Mesendoderm (in vitro differentiated cells): ENCODE results near the gene PCSK7.
A peak's percentile ranks its signal among the peaks of the same experiment; 100 is the strongest.

Experiments
- DNase-seq: peaks from one replicate; pipeline ENCODE4 v3.0.0; 2013
- H2AK5ac ChIP-seq: 2 replicates; pipeline ENCODE4 v1.6.1; 2013; ENCODE audit warnings: low read length, inconsistent platforms
- H2BK120ac ChIP-seq: 2 replicates; pipeline ENCODE4 v1.6.1; 2013; ENCODE audit warnings: low read depth, mild to moderate bottlenecking, low read length, moderate library complexity, mixed read lengths
- H2BK15ac ChIP-seq: replicated peaks from 2 replicates; pipeline ENCODE4 v1.6.1; 2013; ENCODE audit warnings: low read depth, mild to moderate bottlenecking, moderate library complexity
- H2BK5ac ChIP-seq: 2 replicates; pipeline ENCODE4 v1.6.1; 2013; ENCODE audit warnings: low read length, inconsistent platforms
- H3K18ac ChIP-seq: 2 replicates; pipeline ENCODE4 v1.6.1; 2013; ENCODE audit warnings: mild to moderate bottlenecking, low read length, mixed read lengths
- H3K23ac ChIP-seq: one replicate; pipeline ENCODE4 v1.6.1; 2013; ENCODE audit warnings: low read length
- H3K27ac ChIP-seq: 2 replicates; pipeline ENCODE4 v1.5.1; 2013; ENCODE audit warnings: low read depth, mild to moderate bottlenecking, inconsistent platforms, low read length, moderate library complexity
- H3K27me3 ChIP-seq: 2 replicates; pipeline ENCODE4 v1.6.1; 2013; ENCODE audit warnings: low read length, control low read depth, mild to moderate bottlenecking, inconsistent platforms; ENCODE audit not compliant: insufficient read depth, poor library complexity
- H3K36me3 ChIP-seq: 2 replicates; pipeline ENCODE4 v1.6.1; 2013; ENCODE audit warnings: low read length, inconsistent platforms; ENCODE audit not compliant: control insufficient read depth, insufficient read depth
- H3K4ac ChIP-seq: one replicate; pipeline ENCODE4 v1.6.1; 2013; ENCODE audit warnings: low read depth, mild to moderate bottlenecking, low read length, moderate library complexity
- H3K4me1 ChIP-seq: 2 replicates; pipeline ENCODE4 v1.6.1; 2013; ENCODE audit warnings: low read depth, low read length, inconsistent platforms; ENCODE audit not compliant: control insufficient read depth
- H3K4me2 ChIP-seq: 2 replicates; pipeline ENCODE4 v1.6.1; 2013; ENCODE audit warnings: low read length
- H3K4me3 ChIP-seq: 2 replicates; pipeline ENCODE4 v1.5.1; 2013; ENCODE audit warnings: mild to moderate bottlenecking, low read length
- H3K56ac ChIP-seq: one replicate; pipeline ENCODE4 v1.6.1; 2013; ENCODE audit warnings: low read length
- H3K79me1 ChIP-seq: 2 replicates; pipeline ENCODE4 v1.6.1; 2013; ENCODE audit warnings: low read length, inconsistent platforms
- H3K79me2 ChIP-seq: 2 replicates; pipeline ENCODE4 v1.6.1; 2013; ENCODE audit warnings: mild to moderate bottlenecking, low read length; ENCODE audit not compliant: control insufficient read depth, insufficient read depth
- H3K9ac ChIP-seq: 2 replicates; pipeline ENCODE4 v1.6.1; 2013; ENCODE audit warnings: low read length, inconsistent platforms
- H4K5ac ChIP-seq: one replicate; pipeline ENCODE4 v1.6.1; 2013; ENCODE audit warnings: low read length
- H4K8ac ChIP-seq: one replicate; pipeline ENCODE4 v1.6.1; 2013; ENCODE audit warnings: low read depth, mild to moderate bottlenecking, control low read depth, low read length, moderate library complexity
- WGBS: extraction: QIAGEN DNeasy Blood & Tissue Kit; methylation state at CpG from one replicate; pipeline ENCODE4 v1.1.7; 2013; ENCODE audit warnings: low lambda C conversion rate, missing lambda C conversion rate; ENCODE audit not compliant: insufficient coverage; ENCODE audit errors: extremely low coverage; 5-methylcytosine and 5-hydroxymethylcytosine counted together

The PCSK7 gene

GRCh38 chr11:117172724-117173421, 59.0 kb downstream of the PCSK7 start:
- H3K79me1 ChIP-seq: peaks cover 1% of the 10 kb centered on the region
- no CpG with 5 or more reads among the region's 14 CpGs for WGBS
- H3K4me1 ChIP-seq: peaks cover 4% of the 10 kb centered on the region
- no peak for DNase-seq
- H2BK15ac ChIP-seq: no peak overlapping the region
- H2BK120ac ChIP-seq: no peak overlapping the region
- no peak overlapping the region for H3K56ac ChIP-seq
- H3K36me3 ChIP-seq: peaks cover 10% of the 10 kb centered on the region
- H2BK5ac ChIP-seq: no peak overlapping the region
- H3K9ac ChIP-seq: no peak overlapping the region
- H3K23ac ChIP-seq: no peak overlapping the region
- no peak overlapping the region for H3K4me3 ChIP-seq
- H4K5ac ChIP-seq: no peak overlapping the region
- H3K4me2 ChIP-seq: no peak overlapping the region
- no peak overlapping the region for H2AK5ac ChIP-seq
- H3K27me3 ChIP-seq: no peaks in the 10 kb centered on the region
- no peak overlapping the region for H3K27ac ChIP-seq
- no peak overlapping the region for H3K4ac ChIP-seq
- no peak overlapping the region for H4K8ac ChIP-seq
- H3K79me2 ChIP-seq: no peaks in the 10 kb centered on the region
- no peak overlapping the region for H3K18ac ChIP-seq

GRCh38 chr11:117171404-117172061, 60.3 kb downstream of the PCSK7 start:
- Histone ChIP-seq H3K27me3 (no peaks in the 10 kb centered on the region), H3K56ac (peak overlapping the region; percentile 7), H3K4ac (no peak overlapping the region), H3K18ac (no peak overlapping the region), H3K36me3 (peaks cover 17% of the 10 kb centered on the region), H2AK5ac (no peak overlapping the region), H4K8ac (no peak overlapping the region), H3K23ac (no peak overlapping the region), H3K4me3 (no peak overlapping the region), H3K27ac (no peak overlapping the region), H2BK5ac (no peak overlapping the region), H2BK15ac (no peak overlapping the region), H3K9ac (peak overlapping the region; percentile 36), H3K79me1 (peaks cover 1% of the 10 kb centered on the region), H3K4me1 (peaks cover 4% of the 10 kb centered on the region), H3K79me2 (peaks cover 2% of the 10 kb centered on the region), H2BK120ac (no peak overlapping the region), H3K4me2 (no peak overlapping the region), H4K5ac (no peak overlapping the region)
- peak; percentile 45 for DNase-seq
- WGBS: no CpG with 5 or more reads among the region's 14 CpGs

- H3K36me3 ChIP-seq: peaks cover 18% of the 10 kb centered on the region
- no CpG with 5 or more reads among the region's 2 CpGs for WGBS
- DNase-seq: no peak
- H3K27ac ChIP-seq: no peak overlapping the region
- H3K27me3 ChIP-seq: no peaks in the 10 kb centered on the region
- H3K4me2 ChIP-seq: no peak overlapping the region
- no peak overlapping the region for H3K56ac ChIP-seq
- H2BK15ac ChIP-seq: no peak overlapping the region
- peaks cover 4% of the 10 kb centered on the region for H3K4me1 ChIP-seq
- no peak overlapping the region for H3K9ac ChIP-seq
- no peak overlapping the region for H3K18ac ChIP-seq
- H3K79me1 ChIP-seq: peaks cover 1% of the 10 kb centered on the region
- no peak overlapping the region for H3K23ac ChIP-seq
- H3K4ac ChIP-seq: no peak overlapping the region
- H3K79me2 ChIP-seq: peaks cover 2% of the 10 kb centered on the region
- no peak overlapping the region for H2BK5ac ChIP-seq
- H4K5ac ChIP-seq: no peak overlapping the region
- H4K8ac ChIP-seq: no peak overlapping the region
- no peak overlapping the region for H2BK120ac ChIP-seq
- no peak overlapping the region for H3K4me3 ChIP-seq
- H2AK5ac ChIP-seq: no peak overlapping the region
Measured at GRCh38 chr11:117171007-117171403, 60.9 kb downstream of the PCSK7 start.

GRCh38 chr11:117170210-117170609, 61.7 kb downstream of the PCSK7 start:
- Histone ChIP-seq H3K36me3 (peaks cover 18% of the 10 kb centered on the region), H2BK120ac (no peak overlapping the region), H3K56ac (no peak overlapping the region), H3K9ac (no peak overlapping the region), H2BK15ac (no peak overlapping the region), H4K8ac (no peak overlapping the region), H3K4me2 (no peak overlapping the region), H3K23ac (no peak overlapping the region), H4K5ac (no peak overlapping the region), H2BK5ac (no peak overlapping the region), H3K4me1 (peaks cover 4% of the 10 kb centered on the region), H3K4me3 (no peak overlapping the region), H3K79me2 (peaks cover 2% of the 10 kb centered on the region), H3K18ac (no peak overlapping the region), H3K79me1 (peaks cover 1% of the 10 kb centered on the region), H2AK5ac (no peak overlapping the region), H3K27me3 (no peaks in the 10 kb centered on the region), H3K27ac (no peak overlapping the region), H3K4ac (no peak overlapping the region)
- whole genome bisulfite sequencing: no CpG with 5 or more reads among the region's 9 CpGs
- no peak for DNase-seq

GRCh38 chr11:117169736-117170135, 62.1 kb downstream of the PCSK7 start:
- no peak overlapping the region for H3K4me3 ChIP-seq
- no peak overlapping the region for H3K9ac ChIP-seq
- no peak overlapping the region for H2BK5ac ChIP-seq
- H3K4me2 ChIP-seq: no peak overlapping the region
- no peak overlapping the region for H4K5ac ChIP-seq
- no CpG with 5 or more reads among the region's 2 CpGs for WGBS
- H2AK5ac ChIP-seq: no peak overlapping the region
- H3K4me1 ChIP-seq: peaks cover 4% of the 10 kb centered on the region
- no peaks in the 10 kb centered on the region for H3K27me3 ChIP-seq
- H3K36me3 ChIP-seq: peaks cover 18% of the 10 kb centered on the region
- H2BK15ac ChIP-seq: no peak overlapping the region
- no peak overlapping the region for H3K56ac ChIP-seq
- no peak overlapping the region for H2BK120ac ChIP-seq
- no peak overlapping the region for H4K8ac ChIP-seq
- H3K27ac ChIP-seq: no peak overlapping the region
- H3K79me1 ChIP-seq: peaks cover 1% of the 10 kb centered on the region
- H3K18ac ChIP-seq: no peak overlapping the region
- peaks cover 2% of the 10 kb centered on the region for H3K79me2 ChIP-seq
- H3K23ac ChIP-seq: no peak overlapping the region
- no peak overlapping the region for H3K4ac ChIP-seq
- DNase-seq: no peak
